NCI-H2196 treated with DMSO at 0.1 percent for 48 hours (cell line): ENCODE measurements around the gene PCDHB7.
"Not testable (repeated sequence)": the region's sequence is repeated elsewhere in the genome, so short reads cannot be mapped to it uniquely, and the experiment has no call there.

Experiments
- DNase-seq: peaks from one replicate; lab custom pipeline; 2025; ENCODE audit not compliant: unreplicated experiment; lab: John Stamatoyannopoulos, UW

PCDHB7 gene

GRCh38 chr5:141172381-141173204 lies at the start of gene PCDHB7:
TSS of gene PCDHB7 (plus strand) at chr5:141172644. CDS start at chr5:141172836, 192 bp downstream.
- no peak for DNase-seq

- not testable (repeated sequence) for DNase-seq
Observed at GRCh38 chr5:141123396-141124135, 48.9 kb upstream of the PCDHB7 start.

- DNase-seq, result no peak
Observed at GRCh38 chr5:141127305-141127704, 45.1 kb upstream of the PCDHB7 start.

GRCh38 chr5:141135030-141135717 lies 37.3 kb upstream of the PCDHB7 start, which contains the start of gene PCDHB5:
TSS of gene PCDHB5 (plus strand) at chr5:141135206. CDS start at chr5:141135435, 229 bp downstream.
- no peak for DNase-seq

GRCh38 chr5:141135718-141136266 lies 36.7 kb upstream of the PCDHB7 start:
- no peak for DNase-seq

- not testable (repeated sequence) for DNase-seq
Observed at GRCh38 chr5:141137346-141137745, 35.1 kb upstream of the PCDHB7 start.

- no peak for DNase-seq
Observed at GRCh38 chr5:141149812-141150211, 22.6 kb upstream of the PCDHB7 start, which contains the start of gene PCDHB6. TSS of gene PCDHB6 (plus strand) at chr5:141150057. CDS start at chr5:141150258, 201 bp downstream.

GRCh38 chr5:141150224-141150992 lies 22.0 kb upstream of the PCDHB7 start:
- DNase-seq, result no peak

- no peak for DNase-seq
Observed at GRCh38 chr5:141150993-141151325, 21.5 kb upstream of the PCDHB7 start.

- not testable (repeated sequence) for DNase-seq
Observed at GRCh38 chr5:141151632-141152031, 20.8 kb upstream of the PCDHB7 start.

- DNase-seq, result not testable (repeated sequence)
Observed at GRCh38 chr5:141152096-141152495, 20.3 kb upstream of the PCDHB7 start.

GRCh38 chr5:141155540-141156374 lies 16.7 kb upstream of the PCDHB7 start:
- no peak for DNase-seq

- not testable (repeated sequence) for DNase-seq
Observed at GRCh38 chr5:141157356-141157755, 15.1 kb upstream of the PCDHB7 start.

- not testable (repeated sequence) for DNase-seq
Observed at GRCh38 chr5:141157901-141158300, 14.5 kb upstream of the PCDHB7 start.

- DNase-seq, result not testable (repeated sequence)
Observed at GRCh38 chr5:141174291-141175104, 2.1 kb downstream of the PCDHB7 start.

- no peak for DNase-seq
Observed at GRCh38 chr5:141175933-141176332, 3.5 kb downstream of the PCDHB7 start.

GRCh38 chr5:141177577-141178191 lies 5.2 kb downstream of the PCDHB7 start, which contains the start of gene PCDHB8:
TSS of gene PCDHB8 (plus strand) at chr5:141177790. CDS start at chr5:141178035, 245 bp downstream.
- DNase-seq, result peak; percentile 29

- not testable (repeated sequence) for DNase-seq
Observed at GRCh38 chr5:141179371-141179770, 6.9 kb downstream of the PCDHB7 start.
